GM12864 (cell line): ENCODE measurements around the gene CENPP.

Experiments used
- DNase-seq: peaks from one replicate; pipeline ENCODE4 v3.0.0-alpha.2; 2011; ENCODE audit warnings: low read depth
- H3K4me3 ChIP-seq: 2 replicates; pipeline ENCODE4 v1.5.1; 2011; ENCODE audit warnings: mild to moderate bottlenecking, low read depth, low read length, control low read depth
- CTCF ChIP-seq: IDR thresholded peaks from 2 replicates; pipeline ENCODE4 v1.5.1; 2011; ENCODE audit warnings: low read depth, mild to moderate bottlenecking, moderate library complexity, low read length, control low read depth, inconsistent platforms; ENCODE audit errors: missing control alignments

The CENPP gene

GRCh38 chr9:92598382-92598781, 272.6 kb downstream of the CENPP start:
- no peak overlapping the region for H3K4me3 ChIP-seq
- DNase-seq = no peak
- no peak for TF ChIP-seq CTCF

- TF ChIP-seq CTCF = no peak
- no peak overlapping the region for H3K4me3 ChIP-seq
- no peak for DNase-seq
Measured at GRCh38 chr9:92599938-92600461, 274.2 kb downstream of the CENPP start.

GRCh38 chr9:92600462-92601261, 274.9 kb downstream of the CENPP start:
- no peak for DNase-seq
- H3K4me3 ChIP-seq = no peak overlapping the region
- TF ChIP-seq CTCF = no peak

- TF ChIP-seq CTCF = no peak
- DNase-seq = no peak
Measured at GRCh38 chr9:92601451-92601850, 275.7 kb downstream of the CENPP start.

GRCh38 chr9:92602413-92602812, 276.7 kb downstream of the CENPP start:
- no peak for TF ChIP-seq CTCF
- DNase-seq = no peak
- no peak overlapping the region for H3K4me3 ChIP-seq

More at GRCh38 chr9:92601451-92601850, 275.7 kb downstream of the CENPP start:
- H3K4me3 ChIP-seq = no peak overlapping the region

- no peak for DNase-seq
- no peak overlapping the region for H3K4me3 ChIP-seq
- TF ChIP-seq CTCF = no peak
Measured at GRCh38 chr9:92603100-92603499, 277.3 kb downstream of the CENPP start.

- TF ChIP-seq CTCF = no peak
- no peak overlapping the region for H3K4me3 ChIP-seq
- DNase-seq = no peak
Measured at GRCh38 chr9:92603990-92604389, 278.2 kb downstream of the CENPP start.
